GM18907 (cell line): ENCODE measurements around the gene KCNQ5.

Source experiments
- ATAC-seq: cut with Tn5 transposase; IDR thresholded peaks from one replicate; pipeline ENCODE4 v1.9.1; 2021; ENCODE audit warnings: mild to moderate bottlenecking, moderate library complexity; ENCODE audit not compliant: unreplicated experiment

Gene KCNQ5

GRCh38 chr6:72675396-72675795 lies 53.5 kb downstream of the KCNQ5 start:
- ATAC-seq, result no peak

- no peak for ATAC-seq
Observed at GRCh38 chr6:72676995-72677394, 55.1 kb downstream of the KCNQ5 start.

DNA sequence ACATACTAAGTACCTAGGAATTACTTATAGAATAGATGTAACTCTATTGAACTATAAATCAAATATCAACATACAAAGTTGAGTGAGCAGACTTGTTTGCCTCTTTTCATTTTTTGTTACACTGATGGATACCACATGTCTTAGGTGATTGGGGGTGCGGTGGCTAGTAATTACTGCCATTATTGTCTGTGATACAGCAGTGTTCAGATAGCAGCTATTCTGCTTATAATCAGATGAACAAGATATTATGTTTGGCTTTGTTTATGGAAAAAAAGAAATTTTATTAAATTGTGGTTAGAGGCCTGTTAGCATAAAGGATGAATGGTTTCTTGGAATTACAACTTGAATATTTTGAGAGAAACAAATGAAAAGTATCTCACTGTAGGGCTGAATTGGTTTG lies 55.9 kb downstream of the KCNQ5 start:
- no peak for ATAC-seq

DNA sequence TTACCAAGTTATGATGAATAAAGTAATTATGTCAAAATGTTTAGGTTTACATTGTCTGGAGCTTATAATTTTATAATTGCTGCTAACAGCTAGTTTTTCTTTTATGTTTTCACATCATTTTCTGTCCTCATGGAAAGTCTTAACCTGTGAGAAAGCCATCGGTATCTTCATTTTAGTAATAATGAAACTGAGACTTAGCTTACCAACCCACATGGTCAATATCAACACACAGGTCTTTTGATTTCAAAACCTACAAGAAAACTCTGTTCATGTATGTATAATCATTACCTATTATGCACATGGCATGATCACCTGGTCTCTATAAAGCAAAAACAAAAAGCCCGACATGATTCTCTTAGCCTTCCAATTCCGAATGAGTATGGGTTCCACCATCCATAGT lies 61.9 kb downstream of the KCNQ5 start:
- peak; percentile 90 for ATAC-seq

- peak; percentile 90 for ATAC-seq
Observed at GRCh38 chr6:72689107-72689954, 67.5 kb downstream of the KCNQ5 start.

- ATAC-seq, result no peak
Observed at GRCh38 chr6:72691249-72691648, 69.4 kb downstream of the KCNQ5 start.

GRCh38 chr6:72696055-72696454 lies 74.2 kb downstream of the KCNQ5 start:
- no peak for ATAC-seq

DNA sequence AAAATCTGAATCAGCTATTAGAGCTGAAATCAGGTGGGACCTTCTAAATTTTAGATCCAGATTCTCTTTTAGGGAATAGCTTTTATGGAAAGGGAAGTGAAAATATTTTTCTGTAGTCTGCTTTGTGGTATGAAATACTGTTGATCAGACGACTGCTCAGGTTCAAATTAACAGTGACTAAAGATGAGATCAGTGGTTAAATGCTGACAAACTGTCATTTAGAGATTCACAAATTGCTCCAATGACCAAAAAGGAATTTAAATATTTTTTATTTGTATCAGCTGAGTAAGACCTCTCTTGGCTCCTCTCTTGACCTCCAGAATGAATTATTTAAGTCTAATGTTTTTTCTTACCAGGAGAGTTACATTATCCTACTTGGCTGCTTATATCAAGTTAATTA lies 77.3 kb downstream of the KCNQ5 start:
- ATAC-seq, result no peak

DNA sequence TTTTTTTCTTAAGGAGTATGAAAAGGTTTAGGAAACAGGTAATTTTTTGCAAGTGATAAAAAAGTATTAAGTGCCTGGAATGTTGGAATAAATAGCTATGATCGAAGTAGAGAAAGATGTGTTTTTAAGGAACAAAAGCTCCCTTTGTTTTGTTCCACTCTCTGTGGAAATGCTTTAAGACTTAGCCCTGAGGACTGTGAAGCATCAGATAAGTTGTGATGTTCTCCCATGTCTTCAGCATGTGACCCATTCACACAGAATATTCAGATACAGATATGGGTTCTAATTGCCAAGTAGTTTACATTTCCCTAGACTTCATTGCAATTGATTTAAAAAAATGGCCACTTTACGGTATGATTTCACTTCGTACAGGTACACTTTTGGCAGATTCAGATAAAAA lies 80.6 kb downstream of the KCNQ5 start:
- ATAC-seq, result no peak

- no peak for ATAC-seq
Observed at GRCh38 chr6:72703093-72703492, 81.2 kb downstream of the KCNQ5 start.

DNA sequence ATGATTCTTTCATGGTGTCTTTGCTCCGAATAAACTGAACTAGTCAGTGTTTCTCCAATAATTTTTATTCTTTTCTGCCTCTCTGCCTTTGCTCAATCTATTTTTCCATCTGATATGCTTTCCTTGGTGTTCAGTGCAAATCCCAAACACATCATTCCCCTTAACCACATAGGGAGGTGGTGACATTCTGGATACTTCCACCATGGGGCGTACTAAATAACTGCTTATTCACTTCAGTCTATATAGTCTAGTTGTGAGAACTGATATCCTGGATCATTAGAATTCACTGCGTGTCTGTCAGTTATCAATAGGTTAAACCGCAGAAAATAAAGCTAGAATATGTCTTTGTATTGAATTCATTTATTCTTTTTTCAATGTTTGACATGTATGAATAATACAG lies 83.1 kb downstream of the KCNQ5 start:
- no peak for ATAC-seq

- ATAC-seq, result no peak
Observed at GRCh38 chr6:72709431-72709830, 87.6 kb downstream of the KCNQ5 start.

DNA sequence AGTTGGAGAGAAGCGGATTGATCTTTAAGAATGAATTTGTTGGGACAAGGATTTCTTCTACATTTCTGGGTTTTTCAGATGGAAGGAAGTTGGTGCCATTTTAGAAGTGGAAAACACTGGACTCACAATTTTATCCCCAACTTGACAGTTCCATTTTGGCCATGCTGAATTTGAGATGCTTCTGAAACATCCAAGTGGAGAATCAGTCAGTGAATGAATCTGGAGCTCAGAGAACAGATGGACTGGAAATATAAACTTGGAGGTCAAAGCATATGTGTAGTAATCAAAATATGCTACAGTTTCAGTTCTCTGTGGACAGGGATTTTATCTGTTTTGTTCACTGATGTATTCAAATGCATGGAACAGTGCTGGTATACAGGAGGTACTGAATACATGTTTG lies 89.9 kb downstream of the KCNQ5 start:
- no peak for ATAC-seq

- no peak for ATAC-seq
Observed at GRCh38 chr6:72712910-72713309, 91.0 kb downstream of the KCNQ5 start.

DNA sequence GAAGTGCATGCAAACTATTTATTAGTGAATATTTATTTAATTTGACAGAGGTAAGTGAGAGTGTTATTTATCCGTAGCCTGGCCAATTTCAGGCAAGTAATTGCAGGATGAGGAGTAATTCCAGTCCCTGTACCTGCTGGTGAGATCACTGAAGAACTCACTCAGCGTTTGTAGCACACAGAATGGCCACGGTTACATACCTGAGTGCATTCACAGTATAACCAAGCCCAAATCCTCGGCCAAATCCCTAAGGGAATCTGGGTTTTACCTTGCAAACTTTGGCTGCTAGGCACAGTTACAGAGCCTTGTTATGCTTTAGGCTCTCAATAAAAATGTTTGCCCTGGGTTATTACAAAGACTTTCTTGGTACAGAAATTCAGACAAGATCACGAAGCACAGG lies 93.3 kb downstream of the KCNQ5 start:
- ATAC-seq, result no peak

GRCh38 chr6:72716916-72717315 lies 95.1 kb downstream of the KCNQ5 start:
- no peak for ATAC-seq

- ATAC-seq, result no peak
Observed at GRCh38 chr6:72720464-72720863, 98.6 kb downstream of the KCNQ5 start.

DNA sequence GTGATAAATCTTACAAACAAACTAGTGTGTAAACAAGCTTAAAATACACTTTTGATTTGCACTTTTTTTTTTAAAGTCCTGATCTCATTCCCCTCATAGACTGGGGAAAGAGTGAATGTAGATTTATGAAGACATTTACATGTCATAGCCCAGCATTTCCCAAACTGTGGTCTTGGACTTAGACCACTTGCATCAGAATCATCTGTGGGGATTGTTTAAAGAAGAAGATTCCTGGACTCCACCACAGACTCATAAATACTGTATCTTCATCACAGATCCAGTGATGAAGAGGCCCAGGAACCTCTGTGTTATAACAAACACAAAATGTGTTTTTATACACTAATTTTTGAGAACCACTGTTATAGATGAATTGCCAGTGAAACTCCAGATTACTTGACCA lies 99.5 kb downstream of the KCNQ5 start:
- ATAC-seq, result no peak

DNA sequence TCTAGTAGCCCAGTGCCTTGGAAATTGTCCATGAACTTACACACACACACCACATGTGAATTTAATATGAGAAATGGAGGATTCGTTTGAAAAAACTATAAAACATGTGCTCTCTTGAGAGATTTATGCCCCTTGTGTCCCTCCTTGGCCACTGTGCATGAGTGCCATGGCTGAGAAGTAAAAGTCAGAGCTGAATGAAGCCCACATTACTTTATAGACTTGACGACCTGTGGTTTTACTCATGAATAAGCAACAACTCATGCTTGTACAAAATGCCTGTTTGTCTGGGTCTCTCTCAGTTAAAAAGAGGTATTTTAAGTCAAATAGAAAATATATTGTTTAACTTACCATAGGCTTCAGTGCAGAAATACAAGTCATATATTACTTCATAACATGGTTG lies 102.7 kb downstream of the KCNQ5 start:
- peak; percentile 93 for ATAC-seq

GRCh38 chr6:72728706-72729343 lies 107.0 kb downstream of the KCNQ5 start:
- ATAC-seq, result no peak

DNA sequence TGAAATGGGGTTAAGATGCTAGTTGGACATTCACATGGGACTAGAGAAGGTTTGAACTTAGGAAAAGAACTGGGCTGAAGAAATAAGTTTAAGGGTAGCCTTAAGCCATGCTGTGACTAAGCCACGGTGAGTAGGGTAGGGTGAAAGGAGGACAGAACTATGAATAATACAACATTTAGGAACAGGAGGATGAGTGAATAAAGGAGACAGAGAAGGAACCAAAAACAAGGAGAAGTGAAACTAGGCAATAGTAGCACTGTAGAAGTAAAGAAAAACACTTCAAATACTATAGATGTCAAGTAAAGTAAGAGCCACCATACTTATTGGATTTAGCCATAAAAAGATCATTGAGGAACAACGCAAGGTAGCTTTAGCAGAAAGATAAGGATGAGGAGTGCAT lies 111.2 kb downstream of the KCNQ5 start:
- ATAC-seq, result no peak

GRCh38 chr6:72738091-72738490 lies 116.2 kb downstream of the KCNQ5 start:
- no peak for ATAC-seq

DNA sequence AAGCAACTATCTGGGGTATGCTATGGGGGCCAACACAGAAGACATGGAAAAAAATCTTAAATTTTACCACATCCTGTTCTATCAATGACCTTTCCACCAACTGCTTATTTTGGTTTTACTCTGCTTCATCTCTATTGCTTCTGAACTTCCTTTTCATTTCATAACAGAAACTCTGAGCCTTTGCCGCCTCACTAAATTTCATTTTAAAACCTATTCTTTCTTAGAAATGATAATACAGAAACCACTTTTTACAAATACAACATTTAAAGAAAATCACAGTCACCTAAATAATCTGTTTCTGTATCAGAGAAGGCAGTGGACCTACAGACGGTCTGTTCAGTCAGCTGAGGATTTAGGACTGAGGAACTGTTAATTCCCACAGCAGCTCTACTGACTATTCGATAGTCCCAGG lies 117.5 kb downstream of the KCNQ5 start:
- ATAC-seq, result peak; percentile 60
